Heart right ventricle (tissue), 16 donors: ENCODE data around the gene ITGA4. TPM values are rescaled to one million over a fixed set of nuclear protein-coding genes. Genes with fewer than 3 reads are reported as not detected.

ENCODE experiments used
- ATAC-seq, 8 donors: fragments of 200-7000 bp; cut with Tn5 transposase; one replicate each; pipeline ENCODE4 v1.9.1; 2020; ENCODE audit warnings: mild to moderate bottlenecking in 8 of 8, moderate library complexity in 8 of 8, moderate number of reproducible peaks in 1 of 8
- DNase-seq, 2 donors: peaks; one replicate each; pipeline ENCODE4 v3.0.0-alpha.2; 2020
- H3K27ac ChIP-seq, 10 donors: fragments of 200-600 bp; sonication (generic) in 2 of 10; one replicate each; pipeline versions ENCODE4 v1.5.0 to v1.8.0; 2020 to 2022; ENCODE audit warnings: mild to moderate bottlenecking in 3 of 10
- H3K27me3 ChIP-seq, 7 donors: fragments of 200-600 bp; one replicate each; pipeline ENCODE4 v1.8.0; 2021 to 2022; ENCODE audit warnings: mild to moderate bottlenecking in 2 of 7
- H3K36me3 ChIP-seq, 9 donors: fragments of 200-600 bp; sonication (generic) in 1 of 9; one replicate each; pipeline versions ENCODE4 v1.5.0 to v1.8.0; 2020 to 2022; ENCODE audit warnings: mild to moderate bottlenecking in 2 of 9
- H3K4me1 ChIP-seq, 9 donors: fragments of 200-600 bp; sonication (generic) in 1 of 9; one replicate each; pipeline versions ENCODE4 v1.5.0 to v1.8.0; 2020 to 2022; ENCODE audit warnings: mild to moderate bottlenecking in 4 of 9
- H3K4me3 ChIP-seq, 10 donors: fragments of 200-600 bp; sonication (generic) in 2 of 10; one replicate each; pipeline versions ENCODE4 v1.5.0 to v1.8.0; 2020 to 2022; ENCODE audit warnings: mild to moderate bottlenecking in 7 of 10, moderate library complexity in 2 of 10
- H3K9me3 ChIP-seq, 11 donors: fragments of 200-600 bp in 10 of 11; sonication (generic) in 2 of 11; one replicate each; pipeline versions ENCODE4 v1.5.0 to v1.8.0; 2013 to 2022; ENCODE audit warnings: mild to moderate bottlenecking in 2 of 11, control low read depth in 1 of 11, moderate library complexity in 1 of 11
- CTCF ChIP-seq, 9 donors: fragments of 200-600 bp; sonication (generic) in 2 of 9; IDR thresholded peaks; one replicate each; pipeline versions ENCODE4 v1.5.0 to v1.8.0; 2021 to 2022; ENCODE audit warnings: antibody characterized with exemption in 9 of 9, mild to moderate bottlenecking in 5 of 9, moderate library complexity in 1 of 9
- WGBS, 2 donors: extraction: QIAGEN DNeasy Blood & Tissue Kit; methylation state at CpG; one replicate each; pipeline ENCODE4 v1.1.7; 2013; ENCODE audit warnings: inconsistent platforms in 1 of 2; 5-methylcytosine and 5-hydroxymethylcytosine counted together
- intact Hi-C, 10 donors: fragments of 100-400 bp; cut with DNase I; formaldehyde crosslinking; loops; one replicate each; pipeline versions ENCODE4 v1.11.1 to v1.14.2; 2022
- polyA plus RNA-seq, 2 donors: library from polyadenylated mRNA; stranded (reverse); fragments of 200-250 nt; gene quantifications; one replicate each; pipeline ENCODE4 v1.2.3, GENCODE V29; 2013
- total RNA-seq, 10 donors: library from RNA; stranded (reverse); fragmentation: NEBNext Ultra II Directional in 3 of 10; extraction: Animal tissue kit (Norgen Biotek cat#: 25700) in 3 of 10; gene quantifications; one replicate each; pipeline versions ENCODE4 v1.2.1 to v1.2.4, GENCODE V29; 2021 to 2023
- donor health status: Arrhythmogenic right ventricular cardiomyopathy.
- donor health status: ischemic (EF 13 %, LVEDD 7.1; RV severe dilation, severe dysfunction).
- donor health status: healthy with polysubstance abuse.
- donor health status: DM: no; HTN: yes; CAD: no.
- donor health status: DM: no; HTN: no; CAD: no.
- donor health status: ischemic (EF 25% LVEDD 6.9; RV normal size, moderate dysfunction).
- donor health status: ischemic (EF 25% LVEDD 5.7; RV mildly dilated, moderate dysfunction).
- donor health status: healthy.
- donor health status: DM: yes; HTN: yes; CAD: no.
- donor health status: Ischemic cardiomyopathy.
- donor health status: ischemic (EF 35%, LVEDD 5.7; RV mildly dilated, moderate dysfunction).
- donor health status: nonischemic (EF 11% LVEDD 7.7; RV severe dilation, severe dysfunction).
- donor health status: DM: yes; HTN: yes; CAD: no.
- donor health status: PGD.
- donor health status: ischemic (EF 29% LVEDD 5.4; RV normal size, mild dysfunction).
- donor health status: nonischemic (EF 23%, LVEDD 6.1; RV moderate dilation, normal function).

Gene ITGA4
- total and polyA plus RNA-seq, 12 donors = 0.29 to 9.2 (median 1.4) TPM

DNA sequence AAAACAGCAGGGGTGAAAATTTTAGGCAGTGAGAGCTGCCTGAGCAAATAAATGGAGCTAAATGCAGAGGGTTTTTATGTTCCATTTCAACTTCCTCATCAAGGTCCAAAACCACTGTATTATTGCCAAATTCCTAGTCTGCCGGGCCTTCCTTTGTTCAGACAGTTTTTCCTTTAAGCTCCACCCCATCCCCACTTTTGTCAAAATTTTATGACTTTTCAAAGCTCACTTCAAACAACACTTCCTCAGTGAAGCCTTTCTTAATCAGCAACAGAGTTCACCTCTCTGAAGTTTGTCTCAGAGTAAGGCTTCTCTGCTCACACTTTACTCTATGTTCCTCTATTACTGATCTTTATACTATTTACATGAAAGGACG lies 118.5 kb downstream of the ITGA4 start:
- no peak for TF ChIP-seq CTCF (IDR thresholded peaks at IDR 0.05)
- no peak overlapping the region for H3K27ac ChIP-seq
- H3K27me3 ChIP-seq = peaks cover 0 to 16% (median 0%) of the 10 kb centered on the region in 7 donors
- H3K36me3 ChIP-seq = no peaks in the 10 kb centered on the region
- intact Hi-C loops = loop anchor here in 4 of 10 donors (10.0 kb wide), 1 partner anchor 139 kb away; no protein-coding TSS in a partner anchor
- no peak overlapping the region for H3K4me3 ChIP-seq
- DNase-seq = no peak
- no peaks in the 10 kb centered on the region for H3K9me3 ChIP-seq
- ATAC-seq = no peak
- H3K4me1 ChIP-seq = no peaks in the 10 kb centered on the region
- WGBS, 2 donors = 57 to 61% methylated on average over 2 of the region's 2 CpGs

- 56 to 64% methylated on average over 5 of the region's 5 CpGs for WGBS, 2 donors
- H3K27ac ChIP-seq = no peak overlapping the region
- no peak overlapping the region for H3K4me3 ChIP-seq
- no peak for TF ChIP-seq CTCF (IDR thresholded peaks at IDR 0.05)
- peaks cover 0 to 16% (median 1%) of the 10 kb centered on the region in 7 donors for H3K27me3 ChIP-seq
- intact Hi-C loops = loop anchor here in 4 of 10 donors (10.0 kb wide), 1 partner anchor 138 kb away; no protein-coding TSS in a partner anchor
- DNase-seq (no peak), ATAC-seq (no peak)
- no peaks in the 10 kb centered on the region for H3K9me3 ChIP-seq
- no peaks in the 10 kb centered on the region for H3K4me1 ChIP-seq
- H3K36me3 ChIP-seq = no peaks in the 10 kb centered on the region
Measured at GRCh38 chr2:181576431-181576830, 119.2 kb downstream of the ITGA4 start.

DNA sequence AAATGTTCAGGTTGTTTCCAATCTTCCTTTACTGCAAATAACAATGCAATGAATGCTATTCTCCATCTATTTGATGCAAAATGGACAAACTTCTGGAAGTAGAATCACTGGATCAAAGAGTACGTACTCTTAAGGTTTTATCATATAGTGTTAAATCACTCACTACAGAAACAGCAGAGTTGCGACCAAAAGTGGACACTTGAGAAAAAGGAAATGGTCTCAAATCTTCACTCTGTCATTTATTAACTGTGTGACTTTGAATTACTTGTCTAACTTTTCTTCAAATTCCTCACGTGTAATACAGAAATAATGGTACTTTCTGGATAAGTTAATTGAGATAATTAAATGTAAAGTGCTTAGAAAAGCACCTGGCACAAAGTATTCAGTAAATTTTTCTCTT lies 121.6 kb downstream of the ITGA4 start:
- no peak for TF ChIP-seq CTCF (IDR thresholded peaks at IDR 0.05)
- WGBS, 2 donors = 60 to 67% methylated on average over 3 of the region's 3 CpGs
- Histone ChIP-seq H3K4me3 (no peak overlapping the region), H3K36me3 (no peaks in the 10 kb centered on the region), H3K27me3 (peaks cover 0 to 17% (median 6%) of the 10 kb centered on the region in 7 donors), H3K9me3 (no peaks in the 10 kb centered on the region), H3K27ac (no peak overlapping the region), H3K4me1 (no peaks in the 10 kb centered on the region)
- ATAC-seq (no peak), DNase-seq (no peak)
- intact Hi-C loops = loop anchor here in 4 of 10 donors (10.0 kb wide), 1 partner anchor 136 kb away; no protein-coding TSS in a partner anchor

DNA sequence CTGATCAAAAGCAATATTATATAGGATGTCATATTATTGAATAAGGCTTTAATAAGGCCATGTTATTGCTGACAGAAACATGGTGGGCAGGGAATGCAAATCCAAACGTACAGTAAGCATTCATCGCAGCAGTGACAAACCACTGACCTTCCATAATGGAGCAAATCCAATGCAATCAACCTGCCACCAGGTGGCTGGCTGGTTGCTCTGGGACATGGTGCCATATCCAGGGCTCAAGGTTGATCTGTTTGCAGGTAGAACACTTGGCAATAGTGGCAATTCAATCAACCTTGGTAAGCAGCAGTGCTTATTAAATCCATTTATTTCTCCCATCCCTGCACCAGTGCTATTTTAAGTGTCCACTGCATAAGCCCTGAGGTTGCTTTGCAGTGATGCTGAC lies 124.3 kb downstream of the ITGA4 start:
- ATAC-seq = no peak
- no peak for DNase-seq
- no peaks in the 10 kb centered on the region for H3K36me3 ChIP-seq
- intact Hi-C loops = loop anchor here in 1 of 10 donors (10.0 kb wide), 1 partner anchor 123 kb away; no protein-coding TSS in a partner anchor
- peaks cover 0 to 29% (median 16%) of the 10 kb centered on the region in 7 donors for H3K27me3 ChIP-seq
- WGBS, 2 donors = 68 to 75% methylated on average over 2 of the region's 2 CpGs
- no peaks in the 10 kb centered on the region for H3K9me3 ChIP-seq
- no peak overlapping the region for H3K27ac ChIP-seq
- no peaks in the 10 kb centered on the region for H3K4me1 ChIP-seq
- no peak overlapping the region for H3K4me3 ChIP-seq
- TF ChIP-seq CTCF (IDR thresholded peaks at IDR 0.05) = no peak
